CD4-positive, alpha-beta T cell treated with Interleukin-1 beta for 1 hour (primary cell): ENCODE data around the gene FNTB.
A peak's percentile ranks its signal among the peaks of the same experiment; 100 is the strongest.
"Not testable (repeated sequence)": the region's sequence is repeated elsewhere in the genome, so short reads cannot be mapped to it uniquely, and the experiment has no call there.

ENCODE experiments used
- DNase-seq, 2 donors: peaks; one replicate each; pipeline ENCODE4 v3.0.0-alpha.2; 2020 to 2022

FNTB gene

GRCh38 chr14:65054471-65055085 lies 67.9 kb downstream of the FNTB start:
- DNase-seq, result peak in 1 of 2 donors; percentile 16

DNA sequence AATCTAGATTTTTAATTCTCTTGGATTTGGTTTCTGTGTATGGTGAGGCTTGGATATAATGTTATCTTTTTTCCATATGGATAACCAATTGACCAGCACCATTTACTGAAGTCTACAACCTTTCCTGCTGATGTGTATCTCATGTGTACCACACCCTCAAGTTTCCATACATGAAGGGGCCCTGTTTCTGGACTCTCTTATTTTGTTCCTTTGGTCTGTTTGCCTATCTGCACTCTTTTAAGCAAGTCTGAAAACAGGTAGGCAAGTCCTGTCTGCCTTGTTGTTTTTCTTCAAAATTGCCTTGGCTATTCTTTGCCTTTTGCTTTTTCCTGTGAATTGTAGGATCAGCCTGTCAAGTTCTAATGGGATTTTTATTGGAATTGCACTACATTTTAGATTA lies 71.0 kb downstream of the FNTB start:
- no peak for DNase-seq

DNA sequence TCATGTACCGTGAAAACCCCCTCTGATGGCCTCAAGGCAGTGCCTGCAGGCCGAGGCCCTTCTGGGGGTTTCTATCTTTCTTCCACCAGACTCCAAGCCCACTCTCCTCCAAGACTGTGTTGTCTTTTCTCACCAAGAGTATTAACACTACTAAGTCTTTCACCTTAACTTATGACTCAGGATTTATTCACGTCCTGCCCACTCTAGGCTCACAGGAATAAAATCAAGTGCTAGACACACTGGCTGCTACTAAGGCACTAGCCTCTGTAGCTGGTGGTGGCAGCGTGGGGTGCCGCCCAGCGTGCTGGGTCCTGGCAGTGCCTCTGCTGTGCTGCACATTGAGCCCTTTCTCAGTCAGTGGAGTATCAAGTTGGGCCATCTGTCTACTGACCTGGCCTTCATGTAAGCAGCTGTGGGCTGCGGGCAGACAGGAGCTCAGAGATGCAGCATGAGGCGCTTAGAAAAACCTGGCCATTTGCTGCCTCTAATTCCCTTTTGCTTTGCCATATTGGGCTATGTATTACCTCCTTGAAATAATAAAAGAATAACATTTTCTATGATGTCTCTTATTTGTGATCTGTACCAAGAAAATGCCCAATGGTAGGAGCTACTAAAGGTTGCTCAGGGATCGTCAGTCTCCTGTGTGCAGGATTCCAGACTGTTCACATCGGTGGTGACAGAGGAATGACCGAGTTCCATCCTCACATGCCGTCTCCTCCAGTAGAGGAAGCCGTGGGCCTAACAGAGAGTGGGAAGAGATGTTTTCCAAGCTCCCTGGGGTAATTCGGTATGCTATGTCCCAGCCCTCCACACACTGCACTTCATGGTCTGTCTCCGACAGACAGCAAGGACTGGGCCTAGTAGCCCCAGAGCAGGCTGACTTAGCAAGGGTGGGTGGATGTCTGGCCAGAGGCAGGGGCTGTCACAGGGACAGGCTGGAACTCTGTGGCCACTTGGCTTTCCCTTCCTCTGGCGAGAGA lies 75.7 kb downstream of the FNTB start:
- no peak for DNase-seq

DNA sequence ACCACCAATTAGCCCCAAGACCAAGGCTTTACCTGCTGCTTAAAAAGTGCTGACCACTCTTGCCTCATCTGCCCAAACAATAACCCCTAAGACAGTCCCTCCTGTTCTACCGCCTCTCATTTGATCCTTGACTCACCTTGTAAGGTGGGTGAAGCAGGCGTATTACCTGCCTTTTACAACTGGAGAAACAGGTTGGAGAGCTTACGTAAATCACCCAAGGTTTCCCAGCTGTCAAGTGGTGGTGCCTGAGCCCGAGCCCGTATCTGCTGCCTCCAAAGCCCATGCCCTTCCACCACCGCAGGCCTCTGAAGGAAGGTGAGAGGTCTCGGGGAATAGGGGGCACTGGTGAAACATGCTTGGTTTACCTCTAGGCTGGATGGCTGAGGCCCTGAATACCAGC lies 79.0 kb downstream of the FNTB start:
- DNase-seq, result no peak

GRCh38 chr14:65069874-65070413 lies 83.2 kb downstream of the FNTB start:
- DNase-seq, result no peak

- DNase-seq, result no peak
Measured at GRCh38 chr14:65070471-65070976, 83.8 kb downstream of the FNTB start.

DNA sequence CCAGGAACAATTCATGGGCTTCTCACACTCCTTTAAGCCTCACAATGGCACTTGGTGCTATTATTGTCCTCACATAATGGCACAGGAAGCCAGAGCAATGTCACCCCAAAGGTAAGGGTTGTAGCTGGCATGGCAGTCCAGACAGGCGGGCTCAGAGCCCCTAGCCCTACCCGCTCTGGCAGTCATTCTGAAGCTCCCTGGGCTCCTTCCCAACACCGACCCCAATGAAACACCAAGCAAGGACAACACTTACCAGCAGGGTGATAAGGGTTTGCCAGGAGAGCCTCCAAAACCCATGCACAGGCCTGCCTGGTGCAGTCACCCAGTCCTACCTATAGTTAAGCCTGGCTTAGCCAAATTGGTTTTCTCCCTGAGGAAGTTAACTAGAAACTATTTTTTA lies 84.8 kb downstream of the FNTB start:
- DNase-seq, result no peak

- DNase-seq, result no peak
Measured at GRCh38 chr14:65072256-65072655, 85.6 kb downstream of the FNTB start.

DNA sequence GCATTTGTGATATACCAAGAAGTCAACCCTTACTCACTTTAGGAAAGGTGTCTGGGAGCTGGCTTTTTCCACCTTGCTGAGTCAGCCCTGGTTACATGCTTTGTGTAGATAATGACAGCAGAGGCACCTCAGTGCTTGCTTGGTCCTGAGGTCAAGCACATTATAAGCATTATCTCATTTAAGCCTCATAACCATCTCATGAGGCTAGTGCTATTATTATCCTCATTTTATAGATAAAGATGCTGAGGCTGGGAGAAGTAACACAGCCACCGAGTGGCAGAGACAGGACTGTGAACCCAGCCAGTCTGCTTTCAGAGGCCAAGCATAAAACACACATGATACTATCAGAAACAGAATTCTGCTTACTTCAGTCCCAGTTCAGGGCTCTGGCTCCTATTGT lies 86.2 kb downstream of the FNTB start:
- no peak for DNase-seq

DNA sequence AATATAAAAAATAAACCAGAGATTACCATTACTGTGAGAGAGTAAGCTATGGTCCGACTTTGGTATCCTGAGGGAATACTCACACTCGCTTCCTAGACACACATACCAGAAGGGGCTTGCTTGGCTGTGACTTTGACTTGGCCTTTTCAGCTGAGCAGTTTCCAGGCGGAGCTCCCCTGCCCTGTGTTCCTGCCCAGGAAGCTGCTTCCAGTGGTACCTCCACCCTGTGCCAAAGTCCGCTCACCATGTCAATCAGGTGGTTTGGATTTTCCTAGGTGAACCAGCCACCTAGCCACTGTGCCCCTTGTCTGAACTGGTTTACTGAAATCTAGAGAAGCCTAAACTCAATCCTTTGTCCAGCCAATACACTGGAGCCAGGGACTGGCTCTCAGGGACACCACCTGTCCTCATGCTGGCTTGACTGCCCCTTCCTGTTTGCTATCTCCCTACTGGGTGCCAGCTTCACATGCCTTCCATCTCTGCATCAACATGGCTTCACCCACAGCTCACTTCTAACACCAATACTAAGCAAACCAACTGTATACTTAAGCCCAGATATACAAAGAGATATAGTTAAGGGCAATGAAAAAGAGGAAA lies 87.0 kb downstream of the FNTB start:
- no peak for DNase-seq

DNA sequence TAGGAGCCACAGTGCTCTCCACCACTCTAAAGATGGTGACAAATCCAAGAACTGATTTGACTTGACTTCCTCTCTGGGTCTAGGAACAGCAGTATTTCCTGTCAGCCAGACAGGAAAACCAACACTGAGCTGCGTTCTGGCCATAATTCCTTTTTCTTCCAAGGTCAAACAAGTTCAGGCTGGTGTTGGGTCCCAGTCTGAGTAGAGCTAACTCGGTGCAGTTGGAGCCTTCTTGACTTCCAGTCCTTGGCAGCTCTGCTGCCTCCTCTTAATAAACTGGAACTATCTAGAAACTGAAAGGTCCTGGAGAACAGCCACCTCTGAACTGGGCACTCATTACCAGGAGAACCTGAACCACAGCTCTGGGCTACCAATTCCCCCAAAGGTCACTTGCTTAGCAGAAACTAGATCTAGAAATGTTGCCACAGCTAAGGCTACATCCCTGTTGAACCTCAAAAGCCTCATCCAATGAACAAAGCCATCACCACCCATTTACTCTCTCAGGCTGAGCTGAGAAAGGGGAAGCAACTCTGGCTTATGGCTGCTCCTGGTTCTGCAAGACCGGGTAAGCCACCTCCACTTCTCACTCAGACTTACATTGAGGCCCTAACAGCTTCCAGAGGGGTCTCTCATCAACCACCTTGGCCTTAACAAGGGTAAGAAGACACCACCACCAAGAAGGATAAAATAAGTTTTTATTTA lies 87.9 kb downstream of the FNTB start:
- DNase-seq, result peak in 1 of 2 donors; percentile 25

GRCh38 chr14:65075628-65076325 lies 89.1 kb downstream of the FNTB start:
- no peak for DNase-seq

GRCh38 chr14:65077318-65077717 lies 90.6 kb downstream of the FNTB start:
- no peak for DNase-seq

DNA sequence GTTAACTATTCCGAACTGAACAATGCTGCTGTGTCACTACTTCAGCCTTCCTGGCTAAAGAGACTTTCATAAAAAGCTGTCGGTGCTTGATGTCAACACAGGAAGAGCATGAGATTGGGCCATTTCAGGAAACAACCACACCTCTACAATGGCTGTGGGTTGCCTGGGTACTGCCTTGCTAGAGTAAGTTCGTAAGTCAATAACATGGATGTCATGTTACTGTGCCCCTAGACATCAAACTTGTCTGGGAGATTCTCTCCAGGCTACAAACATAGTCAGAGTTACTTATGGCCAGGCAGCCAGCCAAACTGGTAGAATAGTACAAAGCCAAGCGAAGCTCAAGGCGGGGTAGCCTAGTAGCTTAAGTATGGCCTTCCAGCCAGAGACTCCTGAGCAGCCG lies 92.5 kb downstream of the FNTB start:
- DNase-seq, result no peak

GRCh38 chr14:65079768-65080167 lies 93.1 kb downstream of the FNTB start:
- DNase-seq, result no peak

DNA sequence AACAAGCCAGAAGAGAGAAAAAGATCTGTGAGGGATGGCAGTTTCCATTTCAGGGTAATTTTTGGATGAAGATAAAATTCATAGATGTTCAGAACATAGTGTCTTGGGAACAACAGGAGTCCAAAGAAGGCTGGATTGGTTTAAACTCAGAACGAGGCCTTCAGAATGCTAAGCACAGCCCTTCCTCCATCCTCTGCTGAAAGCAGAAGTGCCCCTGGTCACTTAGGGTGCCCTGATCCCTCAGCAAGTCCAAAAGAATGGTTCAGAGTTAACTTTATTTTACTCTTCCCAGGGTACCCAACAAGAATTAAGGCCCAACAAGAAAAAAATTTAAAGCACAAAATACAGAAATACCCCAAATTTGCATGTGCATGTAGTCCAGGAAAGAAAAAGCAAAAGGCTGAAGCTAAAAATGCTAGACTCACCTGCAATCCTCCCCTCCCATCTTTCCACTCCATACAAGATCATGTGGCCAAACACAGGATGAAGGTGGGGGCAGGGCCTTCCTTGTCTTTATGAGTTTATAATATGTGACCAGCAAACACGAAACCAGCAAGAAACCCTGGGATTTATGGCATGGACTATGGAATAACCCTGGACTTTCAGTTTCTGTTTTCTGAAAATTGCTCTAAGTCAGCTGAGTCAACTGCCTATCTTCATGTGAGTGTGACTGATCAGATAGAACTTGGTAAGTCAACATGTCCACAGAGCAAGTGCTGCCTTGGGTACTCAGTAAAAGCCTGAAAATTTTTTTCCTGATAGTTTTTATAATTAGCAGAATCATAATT lies 94.5 kb downstream of the FNTB start:
- no peak for DNase-seq

DNA sequence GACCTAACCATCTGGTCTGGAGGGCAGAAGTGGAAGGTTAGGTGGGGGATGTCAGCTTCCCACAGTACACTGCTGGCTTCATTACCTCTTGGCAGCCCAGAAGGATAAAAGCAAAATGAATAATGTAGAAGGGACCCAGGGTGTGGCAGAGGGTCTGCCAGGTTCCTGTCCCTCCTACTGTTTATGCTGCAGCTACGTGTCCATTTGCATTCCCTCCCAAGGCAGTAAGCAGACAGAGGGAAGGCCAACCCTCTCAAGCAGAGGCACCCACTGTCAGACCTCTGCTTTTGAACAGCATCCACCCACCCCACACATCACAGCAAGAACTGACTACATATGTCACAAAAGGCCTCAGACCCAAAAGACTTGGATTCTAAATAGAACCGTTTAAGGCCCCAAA lies 96.2 kb downstream of the FNTB start:
- DNase-seq, result no peak

DNA sequence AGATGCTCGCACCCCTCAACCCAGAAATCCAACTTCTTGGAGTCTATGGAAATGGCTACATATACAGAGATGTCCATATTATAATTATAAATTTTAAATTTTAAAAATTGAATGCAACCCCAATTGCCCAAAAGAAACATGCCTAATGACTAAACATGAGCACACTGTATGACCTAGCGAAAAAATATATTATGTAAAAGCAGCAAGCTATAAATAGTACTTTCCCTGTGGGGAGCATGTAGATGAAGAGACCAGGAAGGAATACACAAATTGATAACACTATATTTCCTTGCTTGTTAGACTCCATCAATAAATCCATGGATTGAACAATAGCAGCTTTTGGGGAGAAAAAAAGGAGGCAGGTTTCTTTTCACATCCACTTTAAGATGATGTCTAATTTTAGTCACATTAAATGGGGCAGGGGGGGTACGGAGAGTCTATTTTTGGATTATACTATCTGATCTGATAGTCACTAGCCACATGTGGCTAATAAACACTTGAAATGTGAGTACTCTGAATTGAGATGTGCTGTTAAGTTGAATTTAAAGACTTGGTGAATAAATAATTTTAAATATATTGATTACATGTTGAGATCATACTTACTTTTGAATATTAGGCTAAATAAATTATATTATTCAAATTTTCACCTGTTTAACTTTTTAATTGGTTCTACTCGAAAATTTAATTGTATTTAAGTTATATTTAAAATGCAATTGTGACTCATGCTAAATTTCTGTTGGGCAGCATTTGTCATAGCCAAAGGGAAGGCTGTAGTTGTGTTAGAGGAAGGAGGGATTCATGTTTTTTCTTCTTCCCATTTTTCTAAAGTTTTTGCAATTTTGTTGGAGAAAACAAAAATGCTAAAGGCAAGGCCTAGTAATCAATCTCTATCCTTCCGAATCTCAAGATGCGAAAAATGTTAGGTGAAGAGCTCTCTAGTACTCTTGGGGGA lies 98.1 kb downstream of the FNTB start:
- DNase-seq, result no peak

- not testable (repeated sequence) for DNase-seq
Measured at GRCh38 chr14:65086686-65087085, 100.0 kb downstream of the FNTB start.

- DNase-seq, result not testable (repeated sequence)
Measured at GRCh38 chr14:65087835-65088234, 101.1 kb downstream of the FNTB start.
